MG63 (cell line): ENCODE results near the gene HSPB1. TPM values are rescaled to one million over a fixed set of nuclear protein-coding genes. Genes with fewer than 3 reads are reported as not detected.

Experiments used
- DNase-seq: peaks from one replicate; pipeline ENCODE4 v3.0.0-alpha.2; 2020
- H3K27me3 ChIP-seq: fragments of 250-450 bp; sonication (Bioruptor Pico); 2 replicates; pipeline ENCODE4 v1.5.1; 2020; ENCODE audit warnings: mild to moderate bottlenecking, moderate library complexity
- H3K36me3 ChIP-seq: fragments of 250-450 bp; sonication (Bioruptor Pico); 2 replicates; pipeline ENCODE4 v1.5.1; 2020; ENCODE audit warnings: mild to moderate bottlenecking, moderate library complexity
- H3K4me3 ChIP-seq: fragments of 250-450 bp; sonication (Bioruptor Pico); 2 replicates; pipeline ENCODE4 v1.5.1; 2020; ENCODE audit warnings: mild to moderate bottlenecking, moderate library complexity
- H3K9me3 ChIP-seq: fragments of 250-450 bp; sonication (Bioruptor Pico); 2 replicates; pipeline ENCODE4 v1.5.1; 2020; ENCODE audit warnings: mild to moderate bottlenecking, moderate library complexity
- total RNA-seq: library from RNA; depleted of rRNA; stranded (reverse); fragments of >200 nt; shearing (Covaris generic); gene quantifications from 2 replicates; pipeline ENCODE4 v1.2.3, GENCODE V29; 2014; ENCODE audit warnings: low replicate concordance; rRNA removed

The HSPB1 gene
- total RNA-seq, 1 experiment from 2014 or later: 68.7 TPM

- H3K36me3 ChIP-seq: peaks cover 42% of the 10 kb centered on the region
- H3K9me3 ChIP-seq: no peaks in the 10 kb centered on the region
- H3K4me3 ChIP-seq: no peak overlapping the region
- no peak for DNase-seq
- no peaks in the 10 kb centered on the region for H3K27me3 ChIP-seq
Measured at GRCh38 chr7:76337147-76337546, 34.7 kb downstream of the HSPB1 start.

- H3K27me3 ChIP-seq: no peaks in the 10 kb centered on the region
- peaks cover 39% of the 10 kb centered on the region for H3K36me3 ChIP-seq
- DNase-seq: no peak
- no peaks in the 10 kb centered on the region for H3K9me3 ChIP-seq
- no peak overlapping the region for H3K4me3 ChIP-seq
Measured at GRCh38 chr7:76338298-76339084, 36.0 kb downstream of the HSPB1 start.

- no peak overlapping the region for H3K4me3 ChIP-seq
- no peak for DNase-seq
- H3K27me3 ChIP-seq: no peaks in the 10 kb centered on the region
- no peaks in the 10 kb centered on the region for H3K9me3 ChIP-seq
- H3K36me3 ChIP-seq: peaks cover 54% of the 10 kb centered on the region
Measured at GRCh38 chr7:76340617-76341131, 38.2 kb downstream of the HSPB1 start.

GRCh38 chr7:76342222-76342621 lies 39.7 kb downstream of the HSPB1 start:
- Histone ChIP-seq H3K4me3 (no peak overlapping the region), H3K36me3 (peaks cover 65% of the 10 kb centered on the region), H3K9me3 (no peaks in the 10 kb centered on the region), H3K27me3 (no peaks in the 10 kb centered on the region)
- DNase-seq: no peak

- H3K4me3 ChIP-seq: no peak overlapping the region
- H3K36me3 ChIP-seq: peaks cover 66% of the 10 kb centered on the region
- no peak for DNase-seq
- no peaks in the 10 kb centered on the region for H3K27me3 ChIP-seq
- no peaks in the 10 kb centered on the region for H3K9me3 ChIP-seq
Measured at GRCh38 chr7:76343294-76343930, 40.9 kb downstream of the HSPB1 start.

GRCh38 chr7:76343931-76344321 lies 41.5 kb downstream of the HSPB1 start:
- no peak for DNase-seq
- Histone ChIP-seq H3K9me3 (no peaks in the 10 kb centered on the region), H3K36me3 (peaks cover 68% of the 10 kb centered on the region), H3K4me3 (no peak overlapping the region), H3K27me3 (no peaks in the 10 kb centered on the region)

- Histone ChIP-seq H3K36me3 (peaks cover 74% of the 10 kb centered on the region), H3K9me3 (no peaks in the 10 kb centered on the region), H3K4me3 (no peak overlapping the region), H3K27me3 (no peaks in the 10 kb centered on the region)
- no peak for DNase-seq
Measured at GRCh38 chr7:76346097-76346496, 43.6 kb downstream of the HSPB1 start.

GRCh38 chr7:76346778-76347177 lies 44.3 kb downstream of the HSPB1 start:
- Histone ChIP-seq H3K36me3 (peaks cover 76% of the 10 kb centered on the region), H3K4me3 (no peak overlapping the region), H3K9me3 (no peaks in the 10 kb centered on the region), H3K27me3 (no peaks in the 10 kb centered on the region)
- DNase-seq: no peak

GRCh38 chr7:76347710-76348109 lies 45.2 kb downstream of the HSPB1 start:
- Histone ChIP-seq H3K9me3 (no peaks in the 10 kb centered on the region), H3K27me3 (no peaks in the 10 kb centered on the region), H3K4me3 (no peak overlapping the region), H3K36me3 (peaks cover 73% of the 10 kb centered on the region)
- no peak for DNase-seq

GRCh38 chr7:76349313-76349885 lies 46.9 kb downstream of the HSPB1 start:
- H3K4me3 ChIP-seq: no peak overlapping the region
- H3K27me3 ChIP-seq: no peaks in the 10 kb centered on the region
- no peaks in the 10 kb centered on the region for H3K9me3 ChIP-seq
- DNase-seq: no peak
- H3K36me3 ChIP-seq: peaks cover 76% of the 10 kb centered on the region

- H3K36me3 ChIP-seq: peaks cover 79% of the 10 kb centered on the region
Measured at GRCh38 chr7:76351372-76351771, 48.9 kb downstream of the HSPB1 start.

GRCh38 chr7:76352193-76352592 lies 49.7 kb downstream of the HSPB1 start:
- Histone ChIP-seq H3K9me3 (no peaks in the 10 kb centered on the region), H3K27me3 (no peaks in the 10 kb centered on the region), H3K36me3 (peaks cover 79% of the 10 kb centered on the region), H3K4me3 (no peak overlapping the region)
- DNase-seq: no peak

More at GRCh38 chr7:76351372-76351771, 48.9 kb downstream of the HSPB1 start:
- Histone ChIP-seq H3K27me3 (no peaks in the 10 kb centered on the region), H3K4me3 (no peak overlapping the region), H3K9me3 (no peaks in the 10 kb centered on the region)
- DNase-seq: no peak

GRCh38 chr7:76353744-76354143 lies 51.3 kb downstream of the HSPB1 start:
- Histone ChIP-seq H3K36me3 (peaks cover 72% of the 10 kb centered on the region), H3K27me3 (no peaks in the 10 kb centered on the region), H3K4me3 (no peak overlapping the region), H3K9me3 (no peaks in the 10 kb centered on the region)
- DNase-seq: no peak

Other genes with a start within 250 kb of the HSPB1 start
- gene SRRM3, start 100.8 kb upstream of the HSPB1 start, total RNA-seq: 1.2 and 1.4 TPM in 2 replicates
- gene YWHAG, start 56.3 kb downstream of the HSPB1 start, total RNA-seq: 74.2 and 95.2 TPM in 2 replicates
- not detected in 2 replicates for gene SSC4D, start 107.0 kb downstream of the HSPB1 start, total RNA-seq
- 0.44 and 1.7 TPM in 2 replicates for gene ZP3, start 122.3 kb downstream of the HSPB1 start, total RNA-seq
- 1.2 and 8.0 TPM in 2 replicates for gene DTX2, start 159.0 kb downstream of the HSPB1 start, total RNA-seq
- gene UPK3B, start 207.9 kb downstream of the HSPB1 start, total RNA-seq: not detected in 2 replicates
- gene SPDYE16, start 240.6 kb downstream of the HSPB1 start, total RNA-seq: not detected in 2 replicates